ENCODE results near the gene NECTIN1.

NECTIN1 gene

DNA sequence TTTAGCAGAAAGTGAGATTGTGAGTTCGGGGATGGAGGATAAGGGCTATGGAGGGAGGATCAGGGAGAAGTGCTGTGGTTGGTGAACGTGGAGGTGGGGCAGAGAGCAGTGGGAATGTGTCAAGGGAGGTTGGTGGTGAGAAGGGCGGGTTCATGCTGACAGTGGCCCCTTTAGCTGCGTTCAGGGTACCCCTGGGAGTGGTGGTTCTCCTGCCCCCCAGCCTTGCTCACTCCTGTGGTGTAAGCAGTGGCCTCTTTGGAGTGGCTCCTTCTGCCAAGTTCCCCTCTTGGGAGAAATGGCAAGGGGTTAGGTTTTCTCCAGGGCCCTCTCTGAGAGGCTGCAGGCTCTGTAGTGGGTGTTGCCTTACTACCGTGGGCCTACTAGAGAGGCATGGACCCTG is 16.1 kb upstream of the NECTIN1 start:
- TF ChIP-seq, protein P1, sequence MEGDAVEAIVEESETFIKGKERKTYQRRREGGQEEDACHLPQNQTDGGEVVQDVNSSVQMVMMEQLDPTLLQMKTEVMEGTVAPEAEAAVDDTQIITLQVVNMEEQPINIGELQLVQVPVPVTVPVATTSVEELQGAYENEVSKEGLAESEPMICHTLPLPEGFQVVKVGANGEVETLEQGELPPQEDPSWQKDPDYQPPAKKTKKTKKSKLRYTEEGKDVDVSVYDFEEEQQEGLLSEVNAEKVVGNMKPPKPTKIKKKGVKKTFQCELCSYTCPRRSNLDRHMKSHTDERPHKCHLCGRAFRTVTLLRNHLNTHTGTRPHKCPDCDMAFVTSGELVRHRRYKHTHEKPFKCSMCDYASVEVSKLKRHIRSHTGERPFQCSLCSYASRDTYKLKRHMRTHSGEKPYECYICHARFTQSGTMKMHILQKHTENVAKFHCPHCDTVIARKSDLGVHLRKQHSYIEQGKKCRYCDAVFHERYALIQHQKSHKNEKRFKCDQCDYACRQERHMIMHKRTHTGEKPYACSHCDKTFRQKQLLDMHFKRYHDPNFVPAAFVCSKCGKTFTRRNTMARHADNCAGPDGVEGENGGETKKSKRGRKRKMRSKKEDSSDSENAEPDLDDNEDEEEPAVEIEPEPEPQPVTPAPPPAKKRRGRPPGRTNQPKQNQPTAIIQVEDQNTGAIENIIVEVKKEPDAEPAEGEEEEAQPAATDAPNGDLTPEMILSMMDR (conservative IDR thresholded peaks at IDR 0.05) = no peak

DNA sequence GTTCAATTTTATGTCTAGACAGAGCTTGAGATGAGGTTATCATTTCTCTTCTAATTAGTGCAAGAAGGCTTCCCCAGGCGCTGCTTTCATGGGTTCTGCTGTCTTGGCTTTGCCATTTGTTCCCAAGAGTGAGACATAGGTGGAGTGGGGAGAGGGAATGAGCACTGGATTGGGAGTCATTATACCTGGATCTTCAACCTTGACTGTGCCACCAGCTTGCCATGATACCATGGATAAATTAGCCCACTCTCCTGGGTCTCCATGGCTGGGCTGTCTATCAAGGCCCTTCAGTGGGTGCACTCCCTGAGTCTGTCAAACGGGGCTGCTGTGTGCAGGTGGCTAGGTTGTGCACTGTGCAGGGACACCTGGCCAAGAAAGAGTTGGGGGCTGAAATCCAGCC is 15.6 kb upstream of the NECTIN1 start:
- TF ChIP-seq, protein P1 (conservative IDR thresholded peaks at IDR 0.05) = no peak
- H3K27ac ChIP-seq = no peak overlapping the region

More for the DNA sequence above, 16.1 kb upstream of the NECTIN1 start:
- no peak overlapping the region for H3K27ac ChIP-seq

DNA sequence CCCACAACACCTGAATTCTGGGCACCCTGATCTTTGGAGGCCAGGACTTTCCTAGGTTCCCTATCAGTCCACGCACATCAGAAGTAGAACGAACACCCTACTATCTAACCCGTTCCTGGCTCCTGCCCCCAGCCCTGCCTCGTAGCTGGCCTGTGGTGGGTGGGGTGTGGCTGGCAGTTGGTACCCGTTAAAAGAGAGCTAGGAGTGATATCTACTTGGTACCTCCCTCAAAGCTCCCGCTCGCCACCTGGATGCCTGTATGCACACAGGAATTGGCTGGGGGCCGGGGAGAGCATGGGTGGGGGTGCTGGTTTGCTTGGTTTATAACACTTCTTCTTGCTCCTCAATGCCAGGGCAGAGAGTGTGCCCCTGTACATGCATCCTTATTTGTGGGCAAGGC is 14.0 kb upstream of the NECTIN1 start:
- TF ChIP-seq, protein P1 (conservative IDR thresholded peaks at IDR 0.05) = no peak
- H3K27ac ChIP-seq = no peak overlapping the region

DNA sequence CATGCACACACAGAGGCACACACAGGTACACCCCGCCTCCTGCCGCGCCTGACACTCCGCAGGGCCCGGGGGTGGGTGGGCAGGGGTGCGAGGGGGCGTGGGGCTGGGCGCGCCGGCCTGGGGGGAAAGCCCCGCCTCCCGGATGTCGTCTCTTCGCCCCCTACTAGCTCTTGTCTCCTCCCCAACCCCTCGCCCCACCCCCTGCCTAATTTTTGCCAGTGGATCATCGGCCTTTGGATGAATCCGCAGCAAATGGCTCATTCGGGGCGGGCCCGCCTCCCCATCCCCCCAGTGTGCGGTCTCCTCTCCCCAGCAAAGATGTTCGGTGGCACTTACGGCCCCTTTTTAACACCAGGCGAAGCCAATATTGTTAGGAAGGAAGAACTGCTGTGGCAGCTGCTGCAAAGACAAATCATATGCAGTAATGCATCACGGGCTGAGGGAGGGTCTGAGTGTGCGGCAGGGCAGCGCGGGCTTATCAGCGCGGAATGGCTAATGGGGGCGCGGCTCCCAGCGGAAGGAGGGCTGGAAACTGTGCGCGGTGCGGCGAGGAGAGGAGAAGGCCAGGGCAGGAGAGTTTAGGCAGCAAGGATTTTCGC is 13.4 kb upstream of the NECTIN1 start:
- TF ChIP-seq, protein P1 (conservative IDR thresholded peaks at IDR 0.05) = no peak
- no peak overlapping the region for H3K27ac ChIP-seq

DNA sequence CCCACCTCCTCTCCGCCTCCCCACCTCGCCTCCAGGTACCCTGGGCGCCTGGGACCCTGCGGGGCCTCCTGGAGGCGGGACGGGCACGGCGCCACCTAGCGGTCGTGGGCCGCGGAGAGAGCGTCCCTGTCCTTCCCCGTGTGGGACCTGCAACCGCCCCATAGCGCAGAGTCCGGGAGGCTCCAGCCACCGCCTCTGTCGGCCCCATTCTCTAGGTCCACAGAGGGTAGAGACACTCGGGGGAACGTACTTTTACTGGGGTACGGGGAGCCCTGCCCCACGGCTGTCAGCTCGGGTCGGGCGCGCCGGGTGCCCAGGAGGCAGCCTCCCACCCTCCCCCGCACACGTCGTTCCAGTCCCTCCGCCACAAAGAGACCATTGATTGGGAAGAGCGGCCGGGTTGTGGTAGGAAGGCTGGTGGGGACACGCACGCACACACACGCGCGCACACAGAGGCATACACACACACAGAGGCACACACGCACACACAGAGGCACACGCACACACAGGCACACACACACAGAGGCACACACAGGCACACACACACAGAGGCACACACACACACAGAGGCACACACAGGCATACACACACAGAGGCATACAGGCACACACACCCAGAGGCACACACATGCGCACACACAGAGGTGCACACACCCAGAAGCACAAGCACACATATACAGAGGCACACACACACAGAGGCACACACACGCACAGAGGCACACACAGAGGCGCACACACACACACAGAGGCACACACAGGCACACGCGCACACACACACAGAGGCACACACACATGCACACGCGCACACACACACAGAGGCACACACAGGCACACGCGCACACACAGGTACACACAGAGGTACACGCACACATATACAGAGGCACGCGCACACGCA is 12.6 kb upstream of the NECTIN1 start:
- no peak overlapping the region for H3K27ac ChIP-seq

DNA sequence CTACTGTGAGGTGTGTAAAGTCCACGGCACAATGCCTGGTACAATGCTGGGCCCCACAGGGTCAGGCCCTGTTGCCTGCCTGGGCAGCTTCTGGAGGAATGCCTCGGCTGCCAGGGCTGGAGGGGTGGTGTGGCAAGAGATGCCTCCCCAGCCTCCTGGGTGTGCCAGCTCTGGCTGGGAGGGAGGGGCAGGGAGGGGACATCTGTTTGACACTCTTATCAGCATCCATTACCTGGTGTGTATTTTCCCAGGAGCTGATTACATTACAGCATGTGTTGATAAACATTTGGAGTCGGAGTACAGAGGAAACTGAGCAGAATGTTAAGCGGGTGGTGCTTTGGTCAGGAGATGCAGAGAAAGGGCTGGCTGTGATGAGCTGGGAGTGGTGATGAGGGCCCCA is 11.0 kb upstream of the NECTIN1 start:
- no peak overlapping the region for H3K27ac ChIP-seq
- TF ChIP-seq, protein P1 (conservative IDR thresholded peaks at IDR 0.05) = no peak

More for the DNA sequence above, 12.6 kb upstream of the NECTIN1 start:
- TF ChIP-seq, protein P1 (conservative IDR thresholded peaks at IDR 0.05) = peak; percentile 96

DNA sequence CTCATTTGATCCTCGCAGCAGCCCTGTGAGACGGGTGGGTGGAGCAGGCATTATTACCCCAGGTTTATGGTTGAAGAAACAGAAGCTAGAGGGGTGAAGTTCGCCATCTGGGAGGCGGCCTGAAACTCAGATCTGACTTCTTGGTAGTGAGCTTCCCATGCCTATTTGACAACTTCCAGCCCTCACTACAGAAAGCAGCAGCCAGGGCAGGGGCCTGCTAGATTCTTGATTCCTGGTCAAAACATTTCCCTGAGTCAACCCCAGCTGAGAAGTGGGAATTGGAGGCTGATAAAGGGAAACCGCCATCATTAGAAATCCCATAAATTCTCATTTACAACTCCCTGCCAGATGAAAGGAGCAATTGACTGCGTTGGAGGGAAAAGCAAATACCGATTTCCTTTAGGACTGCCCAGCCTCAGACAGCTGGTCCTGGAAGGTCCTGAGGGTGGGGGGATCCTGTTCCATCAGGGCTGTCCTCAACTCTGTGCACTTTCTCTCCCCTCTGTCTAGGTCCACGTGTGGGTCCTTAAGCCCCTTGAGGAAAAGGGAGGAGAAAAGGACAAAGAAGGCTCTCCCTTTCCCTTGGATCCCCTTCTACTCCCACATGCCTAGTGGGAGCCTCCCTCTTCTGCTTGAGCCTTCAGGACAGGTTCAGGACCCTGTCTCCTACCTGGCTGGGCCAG is 10.2 kb upstream of the NECTIN1 start:
- TF ChIP-seq, protein P1 (conservative IDR thresholded peaks at IDR 0.05) = no peak
- H3K27ac ChIP-seq = no peak overlapping the region
